Transverse colon (tissue), 3 donors: ENCODE measurements around the gene PITX1.

Source experiments
- CTCF ChIP-seq, 5 experiments: fragments of 200-600 bp in 3 of 5; fragments of 450-650 bp in 2 of 5; sonication (generic) in 3 of 5; IDR thresholded peaks; 1 replicate in 2 of 5; 2 replicates in 3 of 5; pipeline ENCODE4 v1.5.1; 2016 to 2017; ENCODE audit warnings: antibody characterized with exemption in 5 of 5, inconsistent platforms in 3 of 5, mild to moderate bottlenecking in 2 of 5, moderate library complexity in 1 of 5
- EP300 ChIP-seq: sonication (generic); formaldehyde crosslinking; IDR thresholded peaks from one replicate; pipeline ENCODE4 v1.6.1; 2017; ENCODE audit warnings: antibody characterized with exemption, low read depth

- TF ChIP-seq CTCF (IDR thresholded peaks at IDR 0.05) = no peak
- no peak for TF ChIP-seq EP300
These were observed 39.8 kb upstream of the PITX1 start for GRCh38 chr5:135073761-135074345.
